ENCODE results near the gene COL6A2.
"Not testable (repeated sequence)": the region's sequence is repeated elsewhere in the genome, so short reads cannot be mapped to it uniquely, and the experiment has no call there.

The COL6A2 gene

GRCh38 chr21:46097336-46098293 is at the start of gene COL6A2:
Gene COL6A2, plus strand, starts transcription at chr21:46098112.
- peak; percentile 82 for DNase-seq (ENCODE audit: low spot score)

GRCh38 chr21:46048926-46049889 is 48.7 kb upstream of the COL6A2 start:
- peak; percentile 57 for DNase-seq (ENCODE audit: low spot score)

GRCh38 chr21:46049890-46050667 is 47.8 kb upstream of the COL6A2 start:
- DNase-seq (ENCODE audit: low spot score): no peak

- DNase-seq (ENCODE audit: low spot score): no peak
Measured at GRCh38 chr21:46050668-46051378, 47.1 kb upstream of the COL6A2 start.

GRCh38 chr21:46051379-46051770 is 46.5 kb upstream of the COL6A2 start:
- DNase-seq (ENCODE audit: low spot score): no peak

GRCh38 chr21:46051821-46052675 is 45.9 kb upstream of the COL6A2 start:
- no peak for DNase-seq (ENCODE audit: low spot score)

- no peak for DNase-seq (ENCODE audit: low spot score)
Measured at GRCh38 chr21:46052703-46053651, 44.9 kb upstream of the COL6A2 start.

GRCh38 chr21:46054031-46054430 is 43.9 kb upstream of the COL6A2 start:
- DNase-seq (ENCODE audit: low spot score): no peak

GRCh38 chr21:46054451-46054881 is 43.4 kb upstream of the COL6A2 start:
- DNase-seq (ENCODE audit: low spot score): peak; percentile 78

- no peak for DNase-seq (ENCODE audit: low spot score)
Measured at GRCh38 chr21:46055863-46056281, 42.0 kb upstream of the COL6A2 start.

- DNase-seq (ENCODE audit: low spot score): peak; percentile 50
Measured at GRCh38 chr21:46056450-46056903, 41.4 kb upstream of the COL6A2 start.

- no peak for DNase-seq (ENCODE audit: low spot score)
Measured at GRCh38 chr21:46057111-46057709, 40.7 kb upstream of the COL6A2 start.

GRCh38 chr21:46057710-46058241 is 40.1 kb upstream of the COL6A2 start:
- no peak for DNase-seq (ENCODE audit: low spot score)

- DNase-seq (ENCODE audit: low spot score): no peak
Measured at GRCh38 chr21:46058431-46059145, 39.3 kb upstream of the COL6A2 start.

- no peak for DNase-seq (ENCODE audit: low spot score)
Measured at GRCh38 chr21:46059195-46059594, 38.7 kb upstream of the COL6A2 start.

GRCh38 chr21:46059711-46060455 is 38.0 kb upstream of the COL6A2 start:
- not testable (repeated sequence) for DNase-seq (ENCODE audit: low spot score)

GRCh38 chr21:46060596-46061061 is 37.3 kb upstream of the COL6A2 start:
- DNase-seq (ENCODE audit: low spot score): no peak

Measured in ecto neural progenitor cell (in vitro differentiated cells).